Activated naive CD8-positive, alpha-beta T cell treated with anti-CD3 and anti-CD28 coated beads, Interleukin-2, amount 10 ng/mL, durations not matched to agents 7 days and 5 days (primary cell): ENCODE results near the gene SOCS7. TPM values are rescaled to one million over a fixed set of nuclear protein-coding genes. Genes with fewer than 3 reads are reported as not detected.

Experiments used
- ATAC-seq: fragments of 150-1000 bp; cut with Tn5 transposase; one replicate; pipeline ENCODE4 v1.10.0; 2021; ENCODE audit warnings: low read depth, moderate library complexity
- POLR2A ChIA-PET: fragments of 350-600 bp; sonication (Branson Sonifier 250); formaldehyde crosslinking; loops from one replicate; lab custom pipeline; 2021; ENCODE audit warnings: antibody characterized with exemption; lab: Charles Lee
- DNase-seq: peaks from one replicate; pipeline ENCODE4 v3.0.0; 2021
- H3K27ac Mint-ChIP-seq: one replicate; pipeline ENCODE4 v1.8.0; 2022; ENCODE audit warnings: mild to moderate bottlenecking, mixed read lengths
- H3K27me3 Mint-ChIP-seq: one replicate; pipeline ENCODE4 v1.8.0; 2022; ENCODE audit warnings: mild to moderate bottlenecking, moderate library complexity, mixed read lengths
- H3K36me3 Mint-ChIP-seq: one replicate; pipeline ENCODE4 v1.8.0; 2021; ENCODE audit warnings: mild to moderate bottlenecking, mixed read lengths
- H3K4me1 Mint-ChIP-seq: one replicate; pipeline ENCODE4 v1.8.0; 2021; ENCODE audit warnings: mixed read lengths
- H3K4me3 Mint-ChIP-seq: one replicate; pipeline ENCODE4 v1.8.0; 2022; ENCODE audit warnings: mild to moderate bottlenecking, moderate library complexity, mixed read lengths
- H3K9me3 Mint-ChIP-seq: one replicate; pipeline ENCODE4 v1.8.0; 2021; ENCODE audit warnings: mixed read lengths
- total RNA-seq, 2 experiments: library from RNA; stranded (reverse); gene quantifications; one replicate each; pipeline ENCODE4 v1.2.3, GENCODE V29; 2021

SOCS7 gene, protein sequence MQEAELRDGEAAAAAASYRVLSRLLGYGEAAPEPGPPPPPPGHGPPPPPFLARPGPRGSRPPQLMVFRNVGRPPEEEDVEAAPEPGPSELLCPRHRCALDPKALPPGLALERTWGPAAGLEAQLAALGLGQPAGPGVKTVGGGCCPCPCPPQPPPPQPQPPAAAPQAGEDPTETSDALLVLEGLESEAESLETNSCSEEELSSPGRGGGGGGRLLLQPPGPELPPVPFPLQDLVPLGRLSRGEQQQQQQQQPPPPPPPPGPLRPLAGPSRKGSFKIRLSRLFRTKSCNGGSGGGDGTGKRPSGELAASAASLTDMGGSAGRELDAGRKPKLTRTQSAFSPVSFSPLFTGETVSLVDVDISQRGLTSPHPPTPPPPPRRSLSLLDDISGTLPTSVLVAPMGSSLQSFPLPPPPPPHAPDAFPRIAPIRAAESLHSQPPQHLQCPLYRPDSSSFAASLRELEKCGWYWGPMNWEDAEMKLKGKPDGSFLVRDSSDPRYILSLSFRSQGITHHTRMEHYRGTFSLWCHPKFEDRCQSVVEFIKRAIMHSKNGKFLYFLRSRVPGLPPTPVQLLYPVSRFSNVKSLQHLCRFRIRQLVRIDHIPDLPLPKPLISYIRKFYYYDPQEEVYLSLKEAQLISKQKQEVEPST
- 10 to 100 TPM; 16.4 to 19.0 TPM for total RNA-seq

DNA sequence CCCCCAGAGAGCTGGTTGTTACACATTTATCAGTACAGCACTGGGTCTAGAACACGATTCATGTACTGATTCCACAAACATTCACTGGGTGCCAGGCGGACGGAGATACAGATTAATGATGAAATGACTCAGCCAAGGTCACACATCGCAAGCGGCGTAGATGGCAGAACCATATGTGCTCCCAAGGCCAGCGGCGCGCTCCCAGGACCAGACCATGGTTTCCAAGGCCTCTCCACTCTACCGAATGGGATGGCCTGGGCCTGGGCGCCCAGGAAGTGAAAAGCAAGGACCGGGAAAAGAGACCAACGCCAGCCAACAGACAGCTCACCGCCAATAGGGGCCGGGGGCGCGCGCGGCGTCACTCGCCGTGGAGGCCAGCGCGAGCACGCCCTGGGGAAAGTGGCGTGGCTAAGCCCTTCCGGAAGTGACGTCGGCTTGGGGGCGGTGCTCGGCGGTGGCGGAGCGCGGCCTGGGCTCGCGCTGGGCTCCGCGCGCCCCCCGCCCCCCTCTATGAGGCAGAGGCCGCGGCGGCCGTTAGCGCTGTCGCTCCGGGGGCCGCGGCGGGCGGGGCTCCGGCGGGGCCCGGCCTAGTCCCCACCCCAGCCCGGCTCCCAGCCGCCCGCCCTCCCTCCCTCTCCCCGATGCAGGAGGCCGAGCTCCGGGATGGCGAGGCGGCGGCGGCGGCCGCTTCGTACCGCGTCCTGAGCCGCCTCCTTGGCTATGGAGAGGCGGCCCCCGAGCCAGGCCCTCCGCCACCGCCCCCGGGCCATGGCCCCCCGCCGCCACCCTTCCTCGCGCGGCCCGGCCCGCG lies at the start of gene SOCS7:
Gene SOCS7, plus strand, starts transcription at position 433 of the 811 bp plus-strand sequence. Its CDS starts 209 bp downstream, at position 642.
- no peaks in the 10 kb centered on the region for H3K9me3 Mint-ChIP-seq
- no peaks in the 10 kb centered on the region for H3K36me3 Mint-ChIP-seq
- H3K4me3 Mint-ChIP-seq = peak within 1 kb of the TSS; percentile 94
- peak within 1 kb of the TSS; percentile 92 for H3K27ac Mint-ChIP-seq
- ATAC-seq = peak; percentile 83
- peak; percentile 97 for DNase-seq
- H3K27me3 Mint-ChIP-seq = no peaks in the 10 kb centered on the region
- POLR2A ChIA-PET = interaction anchor here (1.0 to 1.5 kb wide), 4 partner anchors 9 to 76 kb away, joined by 3 to 11 read pairs (median 4); no protein-coding TSS in a partner anchor
- H3K4me1 Mint-ChIP-seq = peaks cover 28% of the 10 kb centered on the region

DNA sequence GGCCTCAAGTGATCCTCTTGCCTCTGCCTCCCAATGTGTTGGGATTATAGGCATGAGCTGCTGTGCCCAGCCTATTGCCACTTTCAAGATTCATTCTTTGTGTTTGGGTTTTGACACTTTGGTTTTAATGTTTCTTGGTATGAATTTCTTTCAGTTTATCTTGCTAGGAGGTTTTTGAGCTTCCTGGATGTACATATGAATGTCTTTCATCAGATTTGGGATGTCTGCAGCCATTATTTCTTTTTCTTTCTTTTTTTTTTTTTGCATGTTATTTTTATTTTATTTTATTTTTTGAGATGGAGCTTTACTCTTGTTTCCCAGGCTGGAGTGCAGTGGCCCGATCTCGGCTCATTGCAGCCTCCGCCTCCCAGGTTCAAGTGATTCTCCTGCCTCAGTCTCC lies 36.1 kb upstream of the SOCS7 start:
- ATAC-seq (no peak), DNase-seq (no peak)
- no peaks in the 10 kb centered on the region for H3K27me3 Mint-ChIP-seq
- peaks cover 16% of the 10 kb centered on the region for H3K36me3 Mint-ChIP-seq
- H3K4me1 Mint-ChIP-seq = no peaks in the 10 kb centered on the region
- POLR2A ChIA-PET = no interaction called here
- H3K4me3 Mint-ChIP-seq = no peak overlapping the region
- H3K27ac Mint-ChIP-seq = no peak overlapping the region
- no peaks in the 10 kb centered on the region for H3K9me3 Mint-ChIP-seq

DNA sequence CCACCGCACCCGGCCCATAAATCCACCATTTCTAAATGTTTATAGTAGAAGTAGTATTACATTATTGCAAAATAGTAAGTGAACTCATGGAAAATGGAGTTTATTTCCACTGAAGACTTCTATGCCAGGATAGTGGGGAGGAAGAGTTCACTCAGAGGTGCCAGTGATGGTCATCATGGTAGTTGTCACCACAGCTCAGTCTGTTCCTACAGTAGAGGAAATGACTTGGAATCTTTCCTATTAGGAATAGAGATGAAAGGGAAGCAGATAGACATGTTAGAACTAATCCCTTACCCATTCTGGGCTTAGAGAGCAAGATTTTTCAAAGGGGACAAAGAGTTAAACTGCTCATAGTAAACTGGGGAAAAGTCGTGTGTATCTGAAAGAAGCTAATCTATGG lies 34.6 kb upstream of the SOCS7 start:
- DNase-seq (no peak), ATAC-seq (no peak)
- Mint-ChIP-seq H3K27me3 (no peaks in the 10 kb centered on the region), H3K9me3 (no peaks in the 10 kb centered on the region), H3K4me1 (no peaks in the 10 kb centered on the region), H3K36me3 (peaks cover 18% of the 10 kb centered on the region), H3K27ac (no peak overlapping the region), H3K4me3 (no peak overlapping the region)
- POLR2A ChIA-PET = no interaction called here

DNA sequence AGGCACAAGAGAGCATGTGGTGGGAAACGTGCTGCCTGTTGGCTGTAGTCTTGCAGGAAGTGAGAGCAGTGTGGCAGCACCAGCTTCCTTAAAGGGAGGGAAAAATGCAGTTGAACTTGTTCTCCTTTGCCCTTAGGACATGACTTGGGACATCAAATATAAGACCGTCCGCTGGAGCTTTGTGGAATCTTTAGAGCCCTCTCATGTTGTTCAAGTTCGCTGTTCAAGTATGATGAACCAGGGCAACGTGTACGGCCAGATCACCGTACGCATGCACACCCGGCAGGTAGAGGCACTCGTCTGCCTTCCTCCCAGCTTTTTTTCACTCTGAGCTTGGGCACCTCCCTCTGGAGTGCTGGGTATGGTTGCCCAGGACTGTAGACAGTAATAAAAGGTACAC lies 31.2 kb upstream of the SOCS7 start:
- H3K36me3 Mint-ChIP-seq = peaks cover 15% of the 10 kb centered on the region
- POLR2A ChIA-PET = no interaction called here
- H3K27ac Mint-ChIP-seq = no peak overlapping the region
- H3K4me3 Mint-ChIP-seq = no peak overlapping the region
- no peaks in the 10 kb centered on the region for H3K27me3 Mint-ChIP-seq
- DNase-seq (no peak), ATAC-seq (no peak)
- peaks cover 1% of the 10 kb centered on the region for H3K4me1 Mint-ChIP-seq
- no peaks in the 10 kb centered on the region for H3K9me3 Mint-ChIP-seq

DNA sequence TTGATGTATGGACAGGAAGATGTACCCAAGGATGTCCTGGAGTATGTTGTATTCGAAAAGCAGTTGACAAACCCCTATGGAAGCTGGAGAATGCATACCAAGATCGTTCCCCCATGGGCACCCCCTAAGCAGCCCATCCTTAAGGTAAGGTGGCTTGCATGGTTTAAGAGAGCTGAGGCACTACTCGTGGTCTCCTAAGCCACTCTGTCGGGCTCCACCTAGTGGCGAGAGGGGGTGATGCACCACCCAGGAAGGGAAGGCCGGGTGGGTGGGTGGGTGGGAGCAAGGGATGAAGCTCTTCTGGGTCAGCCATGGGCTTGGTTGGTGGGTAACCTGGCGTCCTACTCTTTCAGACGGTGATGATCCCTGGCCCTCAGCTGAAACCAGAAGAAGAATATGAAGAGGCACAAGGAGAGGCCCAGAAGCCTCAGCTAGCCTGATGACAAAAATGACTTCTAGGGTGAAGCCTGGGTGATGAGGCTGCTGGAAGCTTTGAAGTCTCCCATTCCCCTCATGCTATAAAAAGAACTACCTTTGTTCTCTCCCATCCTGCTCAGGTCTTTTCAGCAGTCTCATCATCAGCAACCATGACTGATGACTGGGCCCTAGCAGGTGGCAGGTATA lies 29.4 kb upstream of the SOCS7 start:
- peaks cover 4% of the 10 kb centered on the region for H3K36me3 Mint-ChIP-seq
- no peak overlapping the region for H3K4me3 Mint-ChIP-seq
- no peaks in the 10 kb centered on the region for H3K27me3 Mint-ChIP-seq
- peak; percentile 76 for DNase-seq
- no peaks in the 10 kb centered on the region for H3K9me3 Mint-ChIP-seq
- POLR2A ChIA-PET = interaction anchor here (0.9 kb wide), 1 partner anchor 27 kb away, joined by 4 read pairs; no protein-coding TSS in a partner anchor
- ATAC-seq = peak; percentile 75
- H3K27ac Mint-ChIP-seq = no peak overlapping the region
- H3K4me1 Mint-ChIP-seq = peaks cover 7% of the 10 kb centered on the region

DNA sequence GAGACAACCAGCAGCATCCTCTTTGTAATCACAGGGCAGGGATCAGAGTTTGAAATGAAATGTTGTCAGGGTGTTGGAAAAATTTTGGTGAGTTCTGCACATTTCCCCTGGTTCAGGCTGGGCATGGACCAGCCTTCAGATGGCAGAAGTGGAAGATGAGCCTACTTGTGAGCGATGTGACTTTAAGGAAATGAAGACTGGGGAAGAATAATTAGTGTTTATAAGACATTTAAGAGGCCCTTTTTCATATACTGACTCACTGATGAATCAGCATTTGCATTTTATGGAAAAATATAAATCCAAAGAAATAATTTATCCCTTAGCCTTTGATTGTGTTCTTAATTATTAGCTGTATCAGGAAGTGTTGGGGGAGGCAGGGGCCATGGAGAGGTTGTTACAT lies 28.7 kb upstream of the SOCS7 start:
- peaks cover 7% of the 10 kb centered on the region for H3K4me1 Mint-ChIP-seq
- no peak for ATAC-seq
- no peak overlapping the region for H3K4me3 Mint-ChIP-seq
- no peak overlapping the region for H3K27ac Mint-ChIP-seq
- no peaks in the 10 kb centered on the region for H3K27me3 Mint-ChIP-seq
- no peak for DNase-seq
- peaks cover 4% of the 10 kb centered on the region for H3K36me3 Mint-ChIP-seq
- POLR2A ChIA-PET = no interaction called here
- H3K9me3 Mint-ChIP-seq = no peaks in the 10 kb centered on the region

DNA sequence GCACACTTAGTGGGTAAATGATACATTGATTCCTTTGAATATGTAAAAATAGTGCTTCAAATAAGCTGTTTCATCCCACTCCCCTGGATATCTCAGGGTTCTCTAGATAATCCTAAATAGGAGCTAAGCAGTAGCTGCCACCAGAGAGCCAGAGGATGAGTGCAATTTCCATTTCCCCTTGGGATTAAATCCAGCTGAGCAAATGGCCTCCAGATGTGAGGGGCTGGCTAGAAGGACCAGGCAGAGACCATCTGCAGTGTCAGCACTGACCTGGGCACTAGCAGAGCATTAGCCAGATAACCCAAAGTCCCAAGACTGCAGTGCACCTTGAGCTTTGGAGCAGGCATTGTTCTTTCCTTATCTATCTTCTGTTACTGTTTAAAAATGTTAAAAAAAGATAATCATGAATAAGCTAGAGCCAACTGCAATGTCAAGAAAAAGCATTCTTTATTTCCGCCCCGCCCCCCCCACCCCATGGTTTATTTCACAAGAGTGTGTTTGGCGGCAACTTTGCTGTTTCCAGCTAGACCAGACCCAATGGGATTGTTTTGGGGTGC lies 27.4 kb upstream of the SOCS7 start:
- Mint-ChIP-seq H3K4me1 (peaks cover 7% of the 10 kb centered on the region), H3K4me3 (no peak overlapping the region), H3K36me3 (peaks cover 4% of the 10 kb centered on the region), H3K9me3 (no peaks in the 10 kb centered on the region), H3K27ac (no peak overlapping the region), H3K27me3 (no peaks in the 10 kb centered on the region)
- no peak for ATAC-seq
- no peak for DNase-seq
- POLR2A ChIA-PET = no interaction called here

DNA sequence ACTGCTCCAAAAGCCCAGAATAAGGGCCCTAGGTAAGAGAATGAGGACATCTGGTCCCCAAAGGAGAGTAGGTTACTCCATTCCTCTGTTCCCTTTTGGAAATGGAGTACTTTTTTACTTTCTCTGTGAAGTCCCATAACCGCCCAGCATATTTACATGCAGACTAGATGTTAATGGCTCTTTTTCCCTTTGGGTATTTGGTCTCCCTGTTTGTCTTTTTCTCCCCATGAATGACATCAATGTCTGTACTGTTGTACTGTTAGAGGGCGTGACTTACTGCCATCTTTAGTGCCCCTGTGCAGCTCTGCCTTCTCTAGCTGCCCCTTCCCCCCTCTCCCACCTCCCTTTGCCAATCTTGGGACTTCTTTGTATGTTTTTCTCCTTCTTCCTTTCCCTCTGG lies 26.9 kb upstream of the SOCS7 start:
- POLR2A ChIA-PET = no interaction called here
- peaks cover 7% of the 10 kb centered on the region for H3K4me1 Mint-ChIP-seq
- no peak for ATAC-seq
- no peaks in the 10 kb centered on the region for H3K9me3 Mint-ChIP-seq
- H3K4me3 Mint-ChIP-seq = no peak overlapping the region
- DNase-seq = no peak
- H3K27me3 Mint-ChIP-seq = no peaks in the 10 kb centered on the region
- no peak overlapping the region for H3K27ac Mint-ChIP-seq
- peaks cover 4% of the 10 kb centered on the region for H3K36me3 Mint-ChIP-seq

DNA sequence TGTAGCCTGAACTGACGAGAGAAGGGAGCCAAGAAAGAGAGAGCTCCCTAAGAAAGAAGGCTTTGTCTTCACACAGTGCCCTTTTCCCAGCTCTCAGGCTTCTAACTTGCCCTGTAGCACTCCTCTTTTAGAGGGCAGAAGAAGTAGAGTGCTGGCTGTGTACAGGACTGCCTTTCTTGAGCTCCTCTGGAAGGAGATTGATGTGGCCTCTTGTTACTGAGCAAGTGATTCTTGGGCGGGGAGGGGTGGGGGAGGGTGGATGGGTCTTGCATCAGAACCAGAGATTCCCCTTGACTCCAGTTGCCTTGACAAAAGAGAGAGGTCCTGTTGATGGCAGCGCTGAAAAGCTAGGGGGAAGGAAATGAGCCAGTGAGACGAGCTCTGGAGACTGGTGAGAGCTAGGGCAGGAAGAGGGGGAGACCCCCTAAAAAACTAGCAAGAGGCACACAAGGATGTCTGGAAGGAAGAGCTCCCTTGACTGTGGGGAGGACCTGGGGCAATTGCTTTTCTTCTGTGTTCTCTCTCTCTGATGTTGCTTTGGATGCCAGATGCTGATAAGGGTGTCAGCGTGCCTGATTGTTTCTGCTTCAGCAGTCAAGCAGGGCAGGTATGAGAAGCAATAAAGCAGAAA lies 26.3 kb upstream of the SOCS7 start:
- Mint-ChIP-seq H3K27me3 (no peaks in the 10 kb centered on the region), H3K4me3 (no peak overlapping the region), H3K9me3 (no peaks in the 10 kb centered on the region), H3K4me1 (peaks cover 7% of the 10 kb centered on the region), H3K27ac (peak overlapping the region; percentile 49), H3K36me3 (peaks cover 2% of the 10 kb centered on the region)
- DNase-seq = no peak
- POLR2A ChIA-PET = no interaction called here
- ATAC-seq = no peak

DNA sequence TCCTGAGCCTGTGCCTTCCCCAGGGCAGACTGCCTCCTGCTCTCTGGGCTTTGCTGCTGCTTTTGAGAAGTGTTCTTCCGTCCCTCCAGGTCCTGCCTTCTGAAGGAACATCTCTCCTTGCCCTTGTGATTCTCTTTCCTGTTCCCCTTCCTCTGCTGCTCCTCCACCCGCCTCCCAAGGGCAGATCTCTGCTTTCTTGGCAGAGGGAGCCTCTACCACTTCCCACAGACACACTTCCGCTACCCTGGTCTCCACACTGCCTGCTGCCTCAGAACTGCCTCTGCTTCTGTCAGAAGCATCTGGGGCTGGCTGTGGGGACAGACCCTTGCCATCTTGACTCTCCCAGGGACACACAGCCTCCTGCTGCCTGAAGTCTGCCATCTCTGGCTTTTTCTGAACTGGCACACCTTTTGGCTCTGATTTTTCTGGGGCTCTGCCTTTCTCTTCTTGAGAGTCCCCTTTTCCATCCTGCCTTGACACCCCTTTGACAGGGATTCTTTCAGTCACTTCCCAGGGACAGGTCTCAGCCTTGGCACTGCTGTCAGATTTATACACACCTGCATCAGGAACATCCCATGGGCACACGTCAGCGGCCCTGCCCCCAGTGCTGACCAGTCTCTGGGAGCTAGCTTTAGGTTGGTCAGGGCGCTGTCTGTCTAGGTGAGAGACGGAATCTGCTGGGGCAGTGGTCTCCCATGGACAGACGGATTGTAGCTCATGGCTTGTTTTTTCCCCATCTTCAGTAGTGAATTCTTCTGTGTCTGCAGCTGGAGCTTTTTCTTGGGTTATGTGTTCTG lies 24.4 kb upstream of the SOCS7 start:
- DNase-seq (no peak), ATAC-seq (peak; percentile 44)
- H3K27me3 Mint-ChIP-seq = no peaks in the 10 kb centered on the region
- no peaks in the 10 kb centered on the region for H3K9me3 Mint-ChIP-seq
- H3K4me1 Mint-ChIP-seq = peaks cover 7% of the 10 kb centered on the region
- H3K36me3 Mint-ChIP-seq = no peaks in the 10 kb centered on the region
- H3K27ac Mint-ChIP-seq = peak overlapping the region; percentile 31
- POLR2A ChIA-PET = no interaction called here
- H3K4me3 Mint-ChIP-seq = no peak overlapping the region

DNA sequence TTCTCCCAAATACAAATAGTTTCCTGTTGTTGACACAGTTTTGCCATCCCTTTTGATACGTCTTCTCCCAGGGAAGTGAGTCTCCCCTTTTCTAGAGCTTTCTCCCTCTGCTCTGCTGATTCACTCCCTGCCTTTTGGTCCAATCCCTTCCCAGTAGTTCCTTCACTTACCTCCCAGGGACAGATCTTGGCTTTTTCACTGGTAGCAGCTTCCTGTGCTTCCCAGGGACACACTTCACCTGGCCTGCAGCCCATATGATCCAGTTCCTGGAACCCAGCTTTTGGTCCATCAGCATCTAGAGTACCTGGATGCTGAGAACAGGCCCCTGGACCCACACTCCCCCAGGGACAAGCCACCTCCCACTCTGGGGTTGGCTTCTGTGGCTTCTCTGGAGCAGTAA lies 23.7 kb upstream of the SOCS7 start:
- POLR2A ChIA-PET = no interaction called here
- H3K36me3 Mint-ChIP-seq = no peaks in the 10 kb centered on the region
- H3K4me3 Mint-ChIP-seq = no peak overlapping the region
- DNase-seq = no peak
- no peak for ATAC-seq
- H3K4me1 Mint-ChIP-seq = peaks cover 7% of the 10 kb centered on the region
- no peaks in the 10 kb centered on the region for H3K9me3 Mint-ChIP-seq
- no peaks in the 10 kb centered on the region for H3K27me3 Mint-ChIP-seq
- no peak overlapping the region for H3K27ac Mint-ChIP-seq

DNA sequence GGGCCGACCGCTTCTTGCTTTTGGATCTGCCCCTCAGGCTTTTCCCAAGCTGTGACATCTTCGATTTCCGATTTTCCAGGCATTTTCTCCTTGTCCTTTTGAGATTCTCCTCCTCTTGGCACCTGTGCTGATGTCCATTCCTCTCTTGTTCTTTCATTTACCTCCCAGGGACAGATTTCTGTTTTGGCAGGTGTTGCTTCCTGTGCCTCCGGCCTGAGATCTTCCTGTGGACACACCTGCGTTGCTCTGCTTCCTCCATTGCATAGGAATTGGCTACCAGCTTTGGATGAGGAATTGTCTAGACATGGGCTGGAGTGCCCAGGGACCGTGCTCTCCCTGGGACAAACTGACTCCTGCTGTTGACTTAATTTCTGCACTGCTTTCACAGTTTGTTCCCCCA lies 23.0 kb upstream of the SOCS7 start:
- Mint-ChIP-seq H3K36me3 (no peaks in the 10 kb centered on the region), H3K27me3 (no peaks in the 10 kb centered on the region), H3K9me3 (no peaks in the 10 kb centered on the region), H3K4me1 (peaks cover 7% of the 10 kb centered on the region), H3K4me3 (no peak overlapping the region), H3K27ac (no peak overlapping the region)
- DNase-seq (no peak), ATAC-seq (no peak)
- POLR2A ChIA-PET = interaction anchor here (0.5 kb wide), 1 partner anchor 37 kb away, joined by 3 read pairs; no protein-coding TSS in a partner anchor
